GM06990 (cell line): ENCODE results near the gene CREB3L2.

Source experiments
- DNase-seq: peaks from one replicate; pipeline ENCODE4 v3.0.0-alpha.2; 2011; ENCODE audit not compliant: insufficient read length; ENCODE audit errors: extremely low read depth
- H3K27me3 ChIP-seq: replicated peaks from 2 replicates; pipeline ENCODE4 v1.6.0; 2011; ENCODE audit warnings: low read length; ENCODE audit not compliant: control insufficient read depth, insufficient read depth
- H3K36me3 ChIP-seq: 2 replicates; pipeline ENCODE4 v1.5.1; 2011; ENCODE audit warnings: low read length; ENCODE audit not compliant: control insufficient read depth, insufficient read depth
- H3K4me3 ChIP-seq: replicated peaks from 2 replicates; pipeline ENCODE4 v1.5.1; 2011; ENCODE audit warnings: low read depth, mild to moderate bottlenecking, control low read depth, low read length
- TF ChIP-seq, protein P1 (sequence below): IDR thresholded peaks from 2 replicates; pipeline ENCODE4 v1.5.1; 2011; ENCODE audit warnings: low read length, control low read depth, mild to moderate bottlenecking, inconsistent platforms; ENCODE audit not compliant: insufficient read depth, poor library complexity, severe bottlenecking

CREB3L2 gene

GRCh38 chr7:137960020-137960419 is 41.9 kb downstream of the CREB3L2 start:
- Histone ChIP-seq H3K4me3 (no peak overlapping the region), H3K36me3 (peaks cover 2% of the 10 kb centered on the region)
- TF ChIP-seq, protein P1, sequence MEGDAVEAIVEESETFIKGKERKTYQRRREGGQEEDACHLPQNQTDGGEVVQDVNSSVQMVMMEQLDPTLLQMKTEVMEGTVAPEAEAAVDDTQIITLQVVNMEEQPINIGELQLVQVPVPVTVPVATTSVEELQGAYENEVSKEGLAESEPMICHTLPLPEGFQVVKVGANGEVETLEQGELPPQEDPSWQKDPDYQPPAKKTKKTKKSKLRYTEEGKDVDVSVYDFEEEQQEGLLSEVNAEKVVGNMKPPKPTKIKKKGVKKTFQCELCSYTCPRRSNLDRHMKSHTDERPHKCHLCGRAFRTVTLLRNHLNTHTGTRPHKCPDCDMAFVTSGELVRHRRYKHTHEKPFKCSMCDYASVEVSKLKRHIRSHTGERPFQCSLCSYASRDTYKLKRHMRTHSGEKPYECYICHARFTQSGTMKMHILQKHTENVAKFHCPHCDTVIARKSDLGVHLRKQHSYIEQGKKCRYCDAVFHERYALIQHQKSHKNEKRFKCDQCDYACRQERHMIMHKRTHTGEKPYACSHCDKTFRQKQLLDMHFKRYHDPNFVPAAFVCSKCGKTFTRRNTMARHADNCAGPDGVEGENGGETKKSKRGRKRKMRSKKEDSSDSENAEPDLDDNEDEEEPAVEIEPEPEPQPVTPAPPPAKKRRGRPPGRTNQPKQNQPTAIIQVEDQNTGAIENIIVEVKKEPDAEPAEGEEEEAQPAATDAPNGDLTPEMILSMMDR: no peak

GRCh38 chr7:137958470-137959431 is 43.1 kb downstream of the CREB3L2 start:
- no peak overlapping the region for H3K4me3 ChIP-seq
- TF ChIP-seq, protein P1: no peak

More at GRCh38 chr7:137960020-137960419, 41.9 kb downstream of the CREB3L2 start:
- no peak for DNase-seq
- H3K27me3 ChIP-seq: no peaks in the 10 kb centered on the region

DNA sequence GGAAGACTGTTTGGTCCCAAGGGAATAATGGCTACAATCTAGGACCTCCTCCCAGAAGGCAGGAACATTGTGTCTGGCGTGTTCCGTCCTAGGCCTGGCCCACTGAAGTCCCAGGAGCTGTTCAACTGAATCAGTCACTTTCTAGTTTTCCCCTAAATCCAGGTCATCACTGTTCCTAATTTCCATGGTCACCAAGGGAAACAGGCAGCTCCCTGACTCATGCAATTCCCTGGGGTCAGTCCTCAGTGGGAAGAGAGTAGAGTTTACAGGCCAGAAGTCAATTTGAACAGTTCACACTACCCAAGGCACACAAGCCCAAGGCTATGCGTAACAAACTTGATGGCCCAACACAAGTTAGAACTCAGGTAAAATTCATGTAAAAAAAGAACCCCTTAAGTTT is 44.0 kb downstream of the CREB3L2 start:
- H3K36me3 ChIP-seq: no peaks in the 10 kb centered on the region; the same call in none of the 2 replicates
- TF ChIP-seq, protein P1: no peak
- DNase-seq: no peak
- H3K27me3 ChIP-seq: no peaks in the 10 kb centered on the region
- H3K4me3 ChIP-seq: no peak overlapping the region

More at GRCh38 chr7:137958470-137959431, 43.1 kb downstream of the CREB3L2 start:
- no peak for DNase-seq
- Histone ChIP-seq H3K27me3 (no peaks in the 10 kb centered on the region), H3K36me3 (no peaks in the 10 kb centered on the region; the same call in none of the 2 replicates)

DNA sequence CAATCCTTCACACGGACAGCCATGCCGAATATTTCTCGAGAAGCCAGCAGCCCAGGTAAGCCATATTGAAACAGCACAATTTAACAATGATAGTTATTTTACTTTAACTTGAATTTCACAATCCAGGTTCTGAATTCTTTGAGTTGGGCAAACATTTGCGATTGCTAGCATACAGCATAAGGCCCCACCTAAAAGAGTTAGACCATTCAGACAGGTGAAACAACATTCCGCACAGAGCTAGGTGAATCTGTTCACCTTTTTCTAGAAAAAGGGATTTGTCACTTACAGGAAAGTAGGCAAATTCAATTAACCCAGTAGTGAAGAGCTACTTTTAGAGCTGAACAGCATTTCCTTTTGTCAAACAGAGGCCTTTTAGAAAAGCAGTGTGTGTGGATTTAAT is 45.3 kb downstream of the CREB3L2 start:
- H3K27me3 ChIP-seq: no peaks in the 10 kb centered on the region
- DNase-seq: no peak
- H3K36me3 ChIP-seq: no peaks in the 10 kb centered on the region; the same call in 1 of the 2 replicates
- TF ChIP-seq, protein P1: no peak
- no peak overlapping the region for H3K4me3 ChIP-seq

DNA sequence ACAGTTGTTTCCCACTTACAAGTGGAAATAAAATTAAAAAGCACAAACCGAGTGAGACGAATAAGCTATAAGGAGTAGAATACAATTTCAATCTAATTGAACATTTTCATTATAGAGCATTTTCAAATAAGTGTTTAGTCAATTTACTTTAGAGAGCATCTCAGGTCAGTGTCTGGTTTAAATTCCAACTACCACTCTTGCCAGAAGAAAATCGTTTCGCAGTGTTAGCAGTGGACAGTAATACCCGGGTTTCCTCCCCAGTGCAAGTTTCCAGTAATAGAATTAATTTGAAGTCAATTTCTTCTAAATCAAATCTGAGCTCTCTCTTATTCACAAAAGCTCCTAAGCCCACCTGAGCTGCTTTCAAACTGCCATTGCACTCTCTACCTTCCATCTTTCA is 45.7 kb downstream of the CREB3L2 start:
- H3K4me3 ChIP-seq: no peak overlapping the region
- H3K27me3 ChIP-seq: no peaks in the 10 kb centered on the region
- TF ChIP-seq, protein P1: no peak
- no peak for DNase-seq
- no peaks in the 10 kb centered on the region; the same call in 1 of the 2 replicates for H3K36me3 ChIP-seq
